Sigmoid colon (tissue), 4 donors: ENCODE measurements around the gene BDP1.
"Not testable (repeated sequence)": the region's sequence is repeated elsewhere in the genome, so short reads cannot be mapped to it uniquely, and the experiment has no call there.

Source experiments
- CTCF ChIP-seq, 4 experiments: fragments of 450-650 bp in 3 of 4; fragments of 200-600 bp in 1 of 4; IDR thresholded peaks; one replicate each; pipeline ENCODE4 v1.5.1; 2016 to 2019; ENCODE audit warnings: antibody characterized with exemption in 4 of 4, mild to moderate bottlenecking in 3 of 4, moderate library complexity in 2 of 4
- POLR2A ChIP-seq, 2 donors: fragments of 450-650 bp; IDR thresholded peaks; one replicate each; pipeline ENCODE4 v1.6.1; 2016; ENCODE audit warnings: antibody characterized with exemption in 2 of 2, mild to moderate bottlenecking in 2 of 2, moderate library complexity in 2 of 2
- POLR2AphosphoS5 ChIP-seq, 4 donors: sonication (generic); formaldehyde crosslinking; IDR thresholded peaks; one replicate each; pipeline ENCODE4 v1.6.1; 2017; ENCODE audit warnings: antibody characterized with exemption in 4 of 4

GRCh38 chr5:71423896-71424295, 31.6 kb upstream of the BDP1 start:
- not testable (repeated sequence) for TF ChIP-seq POLR2AphosphoS5, POLR2A, CTCF (IDR thresholded peaks at IDR 0.05)
